Measurements from ENCODE around the gene GSDMA. TPM values are rescaled to one million over a fixed set of nuclear protein-coding genes. Genes with fewer than 3 reads are reported as not detected.

GSDMA gene
- polyA plus RNA-seq, 3 donors = 0.64 to 2.8 (median 2.5) TPM

GRCh38 chr17:40014375-40014980 lies 51.7 kb downstream of the GSDMA start:
- DNase-seq (ENCODE audit: extremely low read depth in 1 of 11, low read depth in 9 of 11, low spot score in 4 of 11) = no peak

- no peak for DNase-seq (ENCODE audit: extremely low read depth in 1 of 11, low read depth in 9 of 11, low spot score in 4 of 11)
Measured at GRCh38 chr17:40015005-40015997, 52.5 kb downstream of the GSDMA start, which contains the start of gene CSF3. Gene CSF3 (plus strand): TSS chr17:40015440. CDS start chr17:40015475, 35 bp downstream.

GRCh38 chr17:40015998-40016985 lies 53.5 kb downstream of the GSDMA start:
- no peak for DNase-seq (ENCODE audit: extremely low read depth in 1 of 11, low read depth in 9 of 11, low spot score in 4 of 11)

- no peak for DNase-seq (ENCODE audit: extremely low read depth in 1 of 11, low read depth in 9 of 11, low spot score in 4 of 11)
Measured at GRCh38 chr17:40017422-40018080, 54.7 kb downstream of the GSDMA start.

DNA sequence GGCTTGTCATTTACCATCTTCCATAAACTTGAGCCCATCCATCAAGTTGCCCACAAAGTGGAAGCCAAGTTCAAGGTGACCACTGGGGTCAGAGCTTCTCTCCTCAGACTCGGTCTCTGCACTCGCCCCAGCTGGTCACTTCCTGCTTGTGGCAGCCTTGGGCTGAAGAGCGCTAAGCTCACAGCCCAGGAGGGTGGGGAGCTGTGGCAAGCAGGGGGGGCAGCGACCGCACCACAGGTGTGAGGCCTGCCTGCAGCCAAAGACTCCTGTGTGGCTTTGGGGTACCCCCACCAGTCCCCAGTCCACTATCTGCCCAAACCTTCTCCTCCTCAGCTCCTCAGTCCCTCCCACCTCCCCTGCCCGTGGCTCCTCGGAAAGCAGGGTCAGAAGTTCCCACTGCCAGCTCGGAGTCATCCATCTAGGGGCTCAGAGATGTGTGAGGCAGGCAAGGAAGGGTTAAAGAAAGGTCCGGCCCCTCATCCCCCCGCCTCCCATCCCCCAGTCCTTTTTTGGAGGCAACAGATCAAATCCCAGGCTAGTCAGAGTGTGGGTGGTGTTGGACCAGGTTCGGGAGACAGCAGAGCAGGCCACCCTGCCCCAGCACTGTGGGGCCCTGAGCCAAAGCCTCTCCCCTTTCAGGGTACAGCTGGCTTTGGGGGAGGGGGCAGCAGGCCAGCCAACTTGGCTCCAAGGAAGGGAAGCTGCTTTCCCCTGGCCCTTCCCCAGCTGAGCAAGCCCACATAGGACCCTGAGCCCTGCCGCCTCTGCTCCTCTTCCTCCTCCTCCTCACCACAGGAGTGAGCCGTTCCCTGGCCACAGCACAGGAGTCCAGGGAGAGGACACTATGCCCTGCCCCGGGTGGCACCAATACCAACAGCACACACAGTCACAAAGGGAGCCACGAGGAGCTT lies 55.7 kb downstream of the GSDMA start:
- DNase-seq (ENCODE audit: extremely low read depth in 1 of 11, low read depth in 9 of 11, low spot score in 4 of 11) = no peak

DNA sequence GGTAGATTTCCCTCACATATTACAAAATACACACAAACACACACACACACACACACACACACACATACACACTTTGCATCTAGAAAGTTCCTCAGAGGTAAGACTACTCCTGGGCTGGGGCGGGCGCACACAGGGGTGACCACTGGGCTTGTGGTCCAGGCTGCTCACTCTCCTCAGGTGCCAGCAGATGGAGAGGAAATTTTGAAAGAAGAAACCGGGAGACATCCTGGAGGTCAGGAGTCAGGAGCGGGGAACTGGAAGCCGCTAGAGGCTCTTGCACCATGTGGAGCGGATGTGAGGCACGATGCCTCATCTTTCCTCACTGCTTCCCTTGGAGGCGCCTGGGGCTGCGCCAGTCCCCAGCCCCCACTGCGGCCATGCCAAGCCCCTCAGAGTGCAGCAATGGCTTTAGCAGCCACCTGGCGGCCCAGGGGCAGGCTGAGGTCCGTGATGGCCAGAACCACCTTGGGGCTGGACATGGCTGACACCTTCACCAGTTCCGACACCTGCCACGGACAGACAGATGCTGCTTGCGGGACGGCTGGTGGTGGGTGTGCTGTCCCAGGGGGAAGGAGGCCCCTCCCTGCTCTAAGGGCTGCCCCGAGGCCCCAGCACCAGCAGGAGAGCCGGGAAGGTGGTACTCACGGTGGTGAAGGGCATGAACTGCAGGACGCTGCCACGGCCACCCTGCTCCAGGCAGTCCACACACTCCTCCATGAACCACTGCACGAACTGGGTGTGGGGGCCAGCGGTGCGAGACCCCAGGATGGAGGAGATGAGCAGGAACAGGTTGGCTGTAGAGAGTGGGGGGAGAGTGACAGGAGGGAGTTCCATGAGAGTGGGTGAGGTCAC lies 56.6 kb downstream of the GSDMA start:
- DNase-seq (ENCODE audit: extremely low read depth in 1 of 11, low read depth in 9 of 11, low spot score in 4 of 11) = no peak

GRCh38 chr17:40020146-40020545 lies 57.3 kb downstream of the GSDMA start:
- no peak for DNase-seq (ENCODE audit: extremely low read depth in 1 of 11, low read depth in 9 of 11, low spot score in 4 of 11)

DNA sequence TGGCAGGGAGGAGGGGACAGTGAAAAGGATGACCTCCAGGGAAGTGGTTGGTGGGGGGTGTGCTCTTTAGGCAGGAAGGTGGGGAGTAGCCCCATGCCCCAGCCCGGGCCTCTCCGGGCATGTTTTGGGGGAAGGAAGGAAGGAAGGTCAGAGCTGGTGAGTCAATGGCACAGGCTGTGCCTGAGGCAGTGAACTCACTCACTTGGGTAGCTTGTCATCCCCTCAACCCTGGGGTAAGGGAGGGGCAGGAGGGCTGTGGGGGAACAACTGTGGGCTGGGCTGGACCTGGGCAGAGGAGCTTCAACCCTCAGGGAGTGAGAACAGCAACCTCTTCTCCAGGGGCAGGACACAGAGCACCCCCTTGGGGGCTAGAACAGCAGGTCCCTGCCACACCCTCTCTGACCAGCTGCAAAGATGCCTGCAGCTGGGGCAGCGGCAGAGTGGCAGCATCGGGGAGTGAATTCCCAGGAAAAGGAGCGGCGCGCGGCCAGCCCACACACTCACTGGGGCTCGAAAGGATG lies 58.7 kb downstream of the GSDMA start:
- no peak for DNase-seq (ENCODE audit: extremely low read depth in 1 of 11, low read depth in 9 of 11, low spot score in 4 of 11)

DNA sequence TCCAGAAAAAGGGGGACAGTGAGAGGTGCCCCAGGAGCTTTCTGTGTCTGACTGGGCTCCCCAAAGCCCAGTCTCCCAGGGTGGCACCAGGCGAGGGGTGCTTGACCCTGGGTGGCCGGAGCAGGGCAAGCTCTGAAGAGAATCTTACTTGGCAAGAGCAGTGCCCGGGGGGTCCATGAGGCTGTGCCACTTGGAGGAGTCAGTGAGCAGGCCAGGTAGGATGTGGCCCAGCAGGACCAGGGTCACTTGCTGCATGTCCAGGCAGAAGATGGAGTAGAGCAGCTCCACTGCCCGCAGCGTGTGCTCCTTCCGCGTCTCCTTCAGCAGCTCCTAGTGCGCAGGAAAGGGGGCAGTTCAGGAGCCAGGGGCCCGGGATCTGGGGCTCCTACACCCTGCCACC lies 59.7 kb downstream of the GSDMA start:
- DNase-seq (ENCODE audit: extremely low read depth in 1 of 11, low read depth in 9 of 11, low spot score in 4 of 11) = no peak

- DNase-seq (ENCODE audit: extremely low read depth in 1 of 11, low read depth in 9 of 11, low spot score in 4 of 11) = no peak
Measured at GRCh38 chr17:40022961-40023541, 60.2 kb downstream of the GSDMA start.

DNA sequence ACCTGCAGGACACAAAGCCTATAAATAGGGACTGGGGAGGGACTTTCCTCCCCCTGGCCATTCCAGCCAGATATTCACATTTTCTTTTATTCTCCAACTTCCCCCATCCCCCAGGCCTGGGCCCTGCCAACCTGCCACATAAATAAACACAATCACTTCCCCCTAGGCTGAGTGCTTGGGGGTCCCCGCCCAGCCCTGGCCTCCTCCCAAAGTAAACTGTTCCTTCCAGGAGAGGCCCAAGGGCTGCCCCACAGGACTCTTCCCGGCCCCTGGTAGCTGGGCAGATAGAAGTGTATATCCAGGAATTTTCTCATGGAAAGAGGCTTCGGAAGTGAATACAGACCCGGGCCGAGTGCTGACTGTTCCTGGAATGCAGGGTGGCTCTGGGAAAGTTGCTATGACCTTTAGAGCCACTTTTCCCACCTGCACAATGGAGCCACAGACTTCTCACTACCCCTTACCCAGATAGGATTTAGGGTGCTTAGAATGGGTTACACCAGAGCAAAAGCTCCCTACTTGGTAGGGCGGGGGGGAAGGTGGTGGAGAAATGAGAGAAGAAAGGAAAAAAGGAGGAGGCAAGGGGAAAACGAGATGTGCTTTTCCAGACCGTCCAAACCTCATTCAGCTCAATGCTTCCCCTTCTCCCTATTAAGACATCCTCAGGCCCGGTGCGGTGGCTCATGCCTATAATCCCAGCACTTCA lies 60.9 kb downstream of the GSDMA start:
- no peak for DNase-seq (ENCODE audit: extremely low read depth in 1 of 11, low read depth in 9 of 11, low spot score in 4 of 11)

GRCh38 chr17:40024901-40025300 lies 62.1 kb downstream of the GSDMA start:
- DNase-seq (ENCODE audit: extremely low read depth in 1 of 11, low read depth in 9 of 11, low spot score in 4 of 11) = no peak

GRCh38 chr17:40025559-40025958 lies 62.8 kb downstream of the GSDMA start:
- DNase-seq (ENCODE audit: extremely low read depth in 1 of 11, low read depth in 9 of 11, low spot score in 4 of 11) = no peak

DNA sequence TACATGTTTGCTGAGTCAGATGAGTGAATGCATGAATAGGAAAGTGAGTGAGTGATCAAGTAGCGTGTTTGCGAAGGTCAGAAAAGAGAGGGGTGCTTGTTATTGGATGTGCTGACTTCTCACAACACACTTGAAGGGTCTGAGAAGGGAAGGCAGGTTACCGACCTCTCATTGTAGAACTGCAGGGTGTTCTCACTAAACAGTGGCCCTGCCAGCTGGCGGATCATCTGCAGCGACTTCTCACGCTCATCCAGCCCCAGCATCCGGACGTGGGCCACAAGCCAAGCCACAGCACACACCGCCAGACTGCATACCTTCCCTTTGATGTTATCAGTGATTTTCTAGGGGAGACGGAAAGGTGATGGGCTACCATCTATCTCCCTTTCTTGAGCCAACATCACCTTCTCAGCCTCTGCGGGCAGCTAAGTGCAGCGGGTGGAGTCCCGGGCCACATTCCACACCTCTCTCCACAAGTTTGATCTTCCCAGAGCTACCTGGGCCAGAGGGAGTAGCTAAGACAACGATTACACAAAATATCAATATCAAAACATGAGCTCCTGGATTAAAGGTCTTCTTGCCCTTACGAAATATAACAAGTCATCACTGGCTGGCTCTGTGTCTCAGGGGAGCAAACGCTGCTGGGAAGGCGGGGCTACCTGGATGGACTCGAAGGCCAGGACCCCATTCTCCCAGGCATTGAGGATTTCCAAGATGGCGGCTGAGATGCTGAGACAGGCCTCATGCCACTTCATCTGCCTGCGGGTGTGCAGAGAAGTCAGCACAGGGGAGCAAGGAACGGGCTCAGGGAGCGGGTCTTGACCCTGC lies 63.4 kb downstream of the GSDMA start:
- DNase-seq (ENCODE audit: extremely low read depth in 1 of 11, low read depth in 9 of 11, low spot score in 4 of 11) = no peak
